HG03378 (cell line): ENCODE results near the gene TSPAN3.
A peak's percentile ranks its signal among the peaks of the same experiment; 100 is the strongest.

Experiments
- ATAC-seq: cut with Tn5 transposase; IDR thresholded peaks from one replicate; pipeline ENCODE4 v1.9.1; 2021; ENCODE audit warnings: mild to moderate bottlenecking, moderate library complexity; ENCODE audit not compliant: unreplicated experiment

The TSPAN3 gene

DNA sequence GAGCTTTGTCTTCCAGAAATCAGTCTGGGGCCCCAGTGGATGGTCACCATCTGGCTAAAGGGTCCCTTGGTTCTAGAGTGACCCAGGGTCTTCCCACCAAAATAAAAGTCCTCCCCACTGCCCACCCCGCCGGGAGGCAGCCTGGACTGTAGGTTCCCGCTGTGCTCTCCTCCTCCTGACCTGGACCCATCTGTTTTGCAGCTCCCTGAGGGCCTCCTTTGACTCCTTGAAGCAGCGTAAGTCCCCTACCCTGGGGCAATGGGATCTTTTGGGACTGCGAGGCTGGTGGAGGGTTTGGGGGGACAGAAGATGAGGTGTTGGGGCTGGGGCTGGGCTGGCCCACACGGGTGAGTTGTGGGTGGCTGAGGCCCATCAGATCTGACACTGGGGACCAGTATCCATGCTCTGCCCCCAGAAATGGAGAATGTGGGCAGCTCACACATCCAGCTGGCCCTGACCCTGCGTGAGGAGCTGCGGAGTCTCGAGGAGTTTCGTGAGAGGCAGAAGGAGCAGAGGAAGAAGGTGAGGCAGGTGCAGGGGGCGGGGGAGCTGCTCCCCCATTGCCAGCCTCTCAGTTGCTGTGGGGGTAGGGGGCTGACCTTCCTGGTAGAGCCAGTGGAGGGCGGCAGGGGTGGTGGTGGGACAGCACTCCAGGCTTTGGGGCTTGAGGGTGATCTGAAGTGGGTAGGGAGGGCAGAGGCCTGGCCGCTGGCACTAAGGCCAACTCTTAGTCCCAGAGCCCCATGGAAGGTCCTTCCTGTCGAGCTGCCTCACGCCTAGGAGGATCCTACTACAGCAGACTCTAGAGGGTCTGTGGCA, 45.6 kb downstream of the TSPAN3 start:
- ATAC-seq: no peak

DNA sequence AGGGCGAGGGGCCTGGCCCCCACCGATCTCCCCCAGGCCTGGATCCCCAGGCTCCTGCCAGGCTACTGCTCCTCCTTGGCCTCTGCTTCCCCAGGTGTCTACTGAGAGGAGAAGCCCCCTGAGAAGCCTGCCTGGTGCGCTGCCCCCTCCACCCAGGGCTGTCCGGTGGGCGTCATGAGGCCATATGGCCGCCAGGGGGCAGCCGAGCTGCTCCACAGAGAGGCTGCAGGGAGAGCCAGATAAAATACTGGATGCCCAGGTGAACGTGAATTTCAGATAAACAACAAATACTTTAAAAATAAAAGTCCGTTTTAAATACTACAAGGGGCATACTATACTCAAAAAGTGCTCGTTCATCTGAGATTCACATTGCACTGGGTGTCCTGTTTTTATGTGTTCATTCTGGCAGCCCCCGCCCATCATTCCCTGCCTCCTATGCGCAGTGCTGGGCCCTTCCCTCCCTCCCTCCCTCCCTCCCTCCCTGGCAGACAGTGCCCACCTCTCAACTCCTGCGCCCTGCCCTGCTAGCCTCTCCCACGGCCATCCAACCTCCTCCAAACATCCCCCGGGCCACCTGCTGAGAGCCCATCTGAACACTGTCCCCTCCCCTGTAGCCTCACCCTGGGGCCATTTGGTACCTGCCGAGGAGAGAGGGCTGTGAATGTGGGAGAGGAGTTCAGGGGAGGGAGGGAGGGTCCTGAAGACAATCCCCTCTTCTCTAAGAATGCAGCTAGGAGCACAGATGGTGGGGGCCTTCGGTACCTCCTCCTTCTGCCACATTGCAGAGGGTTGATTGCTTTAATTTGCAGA, 46.4 kb downstream of the TSPAN3 start:
- no peak for ATAC-seq

DNA sequence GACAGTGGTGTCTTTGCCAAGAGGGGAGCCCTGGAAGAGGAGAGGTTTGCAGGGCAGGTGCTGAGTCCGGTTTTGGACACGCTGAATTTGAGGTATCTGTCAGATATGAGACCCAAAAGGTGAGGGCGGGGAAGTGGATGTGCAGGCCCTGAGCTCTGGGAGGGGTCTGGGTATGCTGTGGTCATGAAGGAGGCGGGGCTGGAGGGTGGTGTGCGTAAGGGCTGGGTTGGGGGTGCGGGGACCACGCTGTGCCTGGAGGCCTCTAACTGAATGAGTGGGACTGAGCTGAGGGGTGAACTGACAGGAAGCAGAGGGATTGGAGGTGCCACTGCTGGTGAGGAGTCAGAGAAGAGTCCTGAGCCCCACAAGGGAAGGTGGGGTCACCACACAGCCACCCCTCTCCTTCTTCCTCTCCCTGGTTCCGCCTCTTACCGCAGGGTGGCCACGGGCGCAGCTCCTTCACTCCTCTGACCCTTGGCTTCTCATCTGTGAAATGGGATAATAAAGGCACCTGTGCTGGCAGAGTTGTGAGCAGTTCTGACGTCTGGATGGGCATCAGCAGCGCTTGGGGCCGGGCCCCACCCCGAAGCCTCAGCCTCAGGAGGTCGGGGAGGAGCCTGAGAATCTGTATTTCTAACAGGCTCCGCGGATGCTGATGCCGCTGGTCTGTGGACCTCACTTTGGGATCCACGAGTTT, 47.2 kb downstream of the TSPAN3 start:
- ATAC-seq: no peak

DNA sequence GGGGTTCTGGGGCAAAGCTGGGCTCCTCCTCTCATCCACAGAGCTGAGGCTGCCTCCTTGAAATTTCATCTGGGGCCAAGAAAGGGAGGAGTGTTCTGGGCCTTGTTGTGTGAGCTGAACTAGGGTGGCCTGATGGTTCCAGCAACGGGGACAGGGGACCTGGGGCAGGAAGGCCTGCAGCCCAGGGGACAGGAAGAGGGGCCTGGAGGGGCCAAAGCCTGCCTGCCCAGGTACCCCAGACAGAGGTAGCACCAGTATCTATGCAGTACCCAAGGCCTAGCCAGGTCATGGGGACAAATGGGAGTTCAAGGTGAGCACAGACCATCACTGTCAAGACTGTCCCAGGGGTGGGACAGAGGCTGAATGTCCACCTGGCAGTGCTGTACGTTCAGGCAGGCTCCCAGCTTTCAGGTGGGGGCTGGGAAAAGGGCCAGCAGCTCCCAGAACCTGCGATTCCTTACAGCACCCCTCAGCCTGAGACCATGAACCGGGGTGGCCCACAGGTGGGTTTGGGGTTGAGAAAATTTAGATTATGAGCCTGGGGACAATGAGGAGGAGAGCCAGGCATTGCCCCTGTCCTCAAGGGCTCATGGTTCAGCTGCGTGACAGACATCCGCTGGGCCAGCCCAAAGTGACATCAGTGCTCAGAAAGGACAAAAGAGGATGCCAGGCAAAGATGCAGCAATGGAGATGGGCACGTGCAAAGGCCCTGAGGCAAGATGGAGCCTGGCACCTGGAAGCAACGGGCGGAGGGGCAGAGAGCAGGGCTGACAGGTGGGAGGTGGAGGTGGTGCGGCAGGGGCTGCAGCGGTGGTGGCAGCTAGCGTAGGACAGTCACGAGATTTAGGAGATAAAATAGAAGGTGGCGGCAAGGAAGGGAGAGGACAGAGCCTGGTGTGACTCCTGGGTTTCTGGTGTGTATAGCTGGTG, 48.0 kb downstream of the TSPAN3 start:
- no peak for ATAC-seq

DNA sequence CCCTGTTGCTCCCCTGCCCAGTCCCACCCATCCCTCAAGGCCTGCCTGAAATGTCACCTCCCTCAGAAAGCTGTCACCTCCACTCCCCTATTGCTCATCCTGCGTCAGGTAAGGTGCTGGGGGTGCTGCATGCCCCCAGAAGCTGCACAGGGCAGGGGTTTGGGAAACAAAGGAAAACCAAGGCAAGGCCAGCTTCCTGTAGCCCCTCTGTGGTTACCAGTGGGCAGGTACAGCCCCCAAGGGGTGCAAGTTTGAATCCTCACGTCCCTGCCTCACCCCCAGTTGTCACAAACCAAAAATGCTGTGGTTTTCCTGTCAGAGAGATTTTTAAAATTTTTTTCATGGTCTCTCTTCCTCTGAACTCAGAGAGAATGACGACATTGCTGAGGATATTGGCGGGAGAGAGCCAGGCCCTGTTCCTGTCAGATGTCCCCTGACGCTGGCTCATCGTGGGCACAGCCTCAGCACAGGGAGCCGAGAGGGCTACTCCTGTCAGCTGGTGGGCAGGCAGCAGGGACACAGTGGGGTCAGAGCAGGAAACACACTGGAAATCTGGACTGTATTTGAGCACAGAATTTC, 49.0 kb downstream of the TSPAN3 start:
- no peak for ATAC-seq

DNA sequence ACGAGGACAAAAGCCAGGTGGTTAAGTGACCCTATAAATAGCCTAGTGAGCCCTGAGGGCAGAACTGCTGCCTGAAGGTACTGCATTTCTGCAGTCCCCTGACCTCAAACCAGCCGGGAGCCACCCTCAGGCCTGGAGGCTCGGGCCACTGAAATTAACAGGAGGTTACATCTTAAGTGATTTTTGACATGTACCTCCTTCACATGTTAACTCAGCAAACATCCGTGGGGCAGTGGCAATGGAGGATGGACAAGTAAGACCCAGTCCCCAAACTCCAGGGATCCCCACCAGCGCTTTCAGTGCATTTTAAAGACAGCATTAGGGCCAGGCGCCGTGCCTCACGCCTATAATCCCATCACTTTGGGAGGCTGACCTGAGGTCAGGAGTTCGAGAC, 49.8 kb downstream of the TSPAN3 start:
- no peak for ATAC-seq

DNA sequence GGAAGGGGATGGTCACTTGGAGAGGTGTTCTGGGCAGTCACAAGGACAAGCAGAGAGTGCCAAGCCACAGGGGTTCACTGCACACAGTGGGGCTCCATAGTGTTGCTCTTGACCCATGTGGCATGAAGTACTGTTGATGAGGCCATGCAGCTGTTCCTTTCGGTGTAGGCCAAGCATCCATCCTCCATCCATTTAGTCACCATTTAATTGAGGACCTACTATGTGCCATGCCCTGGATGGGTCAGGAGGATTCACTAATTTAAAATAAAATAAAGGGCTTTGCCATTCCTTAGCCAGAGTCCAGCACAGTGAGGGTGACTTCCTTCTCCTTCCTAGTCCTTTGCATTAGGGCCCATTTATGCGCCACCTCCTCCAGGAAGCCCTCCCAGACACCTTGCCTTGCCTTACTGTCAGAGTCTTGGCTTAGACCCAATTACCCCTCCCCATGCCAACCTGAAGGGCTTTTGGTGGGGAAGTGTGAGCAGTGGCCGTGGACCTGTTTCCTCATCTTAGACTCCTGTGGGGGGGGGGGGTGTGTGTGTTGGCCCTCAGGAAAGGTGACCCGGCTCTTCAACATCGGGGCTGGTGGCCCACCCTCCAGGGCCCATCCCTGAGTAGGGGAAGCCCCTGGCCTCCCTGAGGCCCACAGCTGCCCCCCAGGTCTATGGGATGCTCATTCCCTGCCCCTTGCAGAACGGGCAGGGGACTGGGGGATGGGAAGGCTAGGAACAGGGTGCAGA, 50.4 kb downstream of the TSPAN3 start:
- ATAC-seq: no peak

DNA sequence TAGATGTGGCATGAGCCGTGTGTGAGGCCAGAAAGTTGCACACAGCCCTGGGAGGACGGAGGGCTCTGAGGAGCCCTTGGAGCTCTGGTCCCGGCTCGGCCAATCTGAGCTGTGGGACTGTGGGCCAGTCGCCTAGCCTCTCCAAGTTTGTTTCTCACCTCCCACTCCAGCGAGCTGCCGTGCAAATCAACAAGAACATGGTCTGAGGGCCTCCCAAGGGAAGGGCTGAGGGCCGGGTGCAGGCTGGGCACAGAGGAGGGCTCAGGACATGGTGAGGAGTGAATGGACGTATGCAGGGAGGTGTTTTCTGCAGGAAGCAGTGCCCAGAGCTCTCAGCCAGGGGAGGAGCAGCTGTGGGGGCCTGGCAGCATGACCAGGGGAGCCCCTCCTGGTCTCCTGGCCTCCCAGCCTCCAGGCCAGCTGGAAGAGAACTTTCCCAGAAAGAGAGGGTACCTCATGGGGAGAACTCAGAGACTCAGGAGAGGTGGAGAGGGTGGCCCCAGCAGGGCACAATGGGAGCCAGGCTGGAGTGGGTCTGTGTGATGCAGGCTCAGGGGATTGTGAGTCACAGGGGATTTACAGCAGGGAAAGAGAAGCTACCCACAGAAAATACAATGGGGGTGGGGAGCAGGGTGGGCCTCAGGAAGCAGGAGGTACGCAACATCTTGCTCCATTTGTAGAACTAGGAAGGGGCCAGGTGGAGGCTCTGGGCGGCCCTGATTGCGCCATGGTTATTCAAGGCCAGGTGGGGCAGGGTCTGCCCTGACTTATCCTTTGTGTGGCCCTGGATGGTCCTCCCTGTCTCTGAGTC, 51.2 kb downstream of the TSPAN3 start:
- ATAC-seq: no peak

DNA sequence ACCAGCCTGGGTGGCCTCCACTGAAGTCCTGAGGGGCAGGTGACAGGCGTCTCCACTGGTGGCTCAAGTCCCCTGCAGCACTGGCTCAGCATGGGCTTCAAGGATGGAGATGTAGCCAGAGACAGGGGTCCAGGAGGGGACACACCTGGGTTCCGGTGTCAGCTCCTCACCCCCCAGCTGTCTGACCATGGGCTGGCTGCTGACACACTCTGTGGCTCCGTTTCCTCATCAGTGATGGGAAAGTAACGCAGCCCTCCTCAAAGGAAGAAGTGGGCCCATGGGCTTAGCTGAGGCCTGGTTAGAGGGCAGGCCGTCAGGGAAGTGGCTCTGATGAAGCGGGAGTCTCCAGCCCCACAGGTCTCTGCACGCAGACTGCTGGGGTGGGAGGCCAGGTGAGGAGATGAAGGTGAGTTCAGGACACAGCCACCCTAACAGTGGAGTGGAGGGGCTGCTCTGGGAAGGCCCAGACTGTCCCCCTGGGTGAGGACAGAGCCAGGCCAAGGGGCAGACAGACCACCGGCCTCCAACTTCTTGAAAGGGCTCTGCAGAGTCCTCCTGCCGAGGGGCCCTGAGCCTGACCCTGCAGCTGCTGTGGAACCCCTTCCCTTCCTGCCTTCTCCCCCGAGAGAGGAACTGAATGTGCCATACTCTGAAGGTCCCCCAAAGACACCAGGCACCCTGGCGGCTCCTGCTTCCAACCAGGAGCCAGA, 52.0 kb downstream of the TSPAN3 start:
- ATAC-seq: no peak

DNA sequence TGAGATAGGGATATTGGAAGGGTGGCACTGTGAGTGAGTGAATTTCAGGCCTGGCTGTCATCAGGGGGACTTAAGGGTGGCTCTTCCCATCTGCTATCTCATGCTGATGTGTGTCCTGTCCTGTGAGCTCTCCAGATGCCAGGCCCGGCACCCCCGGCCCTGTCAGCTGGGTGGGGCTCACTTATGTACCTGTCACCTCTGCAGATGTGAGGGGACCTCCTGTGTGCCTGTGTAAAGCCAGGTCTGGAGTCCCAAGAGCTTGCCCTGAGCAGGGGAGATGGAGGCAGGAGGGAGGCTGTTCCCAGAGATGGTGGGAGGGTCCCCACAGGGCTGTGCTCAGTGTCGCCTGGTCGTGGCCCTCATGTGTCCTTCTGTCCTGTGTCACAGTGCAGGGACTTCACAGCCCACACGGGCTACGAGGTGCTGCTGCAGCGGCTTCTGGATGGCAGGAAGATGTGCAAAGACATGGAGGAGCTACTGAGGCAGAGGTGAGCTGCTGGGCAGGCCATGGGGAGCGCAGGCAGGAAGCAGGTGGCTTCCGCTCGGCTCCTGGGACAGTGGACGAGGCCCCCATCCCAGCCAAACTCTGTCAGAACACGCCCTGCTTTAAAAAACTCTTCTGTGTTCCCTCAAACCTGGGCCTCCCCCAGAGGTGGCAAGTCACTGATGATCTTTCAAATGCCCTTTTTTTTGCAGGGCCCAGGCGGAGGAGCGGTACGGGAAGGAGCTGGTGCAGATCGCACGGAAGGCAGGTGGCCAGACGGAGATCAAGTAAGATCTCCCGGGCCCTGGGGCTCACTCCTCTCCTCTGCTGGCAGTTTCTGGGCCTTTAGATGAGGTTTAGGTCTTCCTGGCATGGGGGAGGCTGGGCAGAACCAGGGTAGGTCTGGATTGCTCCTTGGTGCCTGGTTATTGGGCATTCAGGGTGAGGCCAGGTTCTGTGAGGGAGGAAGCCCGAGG, 52.9 kb downstream of the TSPAN3 start:
- no peak for ATAC-seq

DNA sequence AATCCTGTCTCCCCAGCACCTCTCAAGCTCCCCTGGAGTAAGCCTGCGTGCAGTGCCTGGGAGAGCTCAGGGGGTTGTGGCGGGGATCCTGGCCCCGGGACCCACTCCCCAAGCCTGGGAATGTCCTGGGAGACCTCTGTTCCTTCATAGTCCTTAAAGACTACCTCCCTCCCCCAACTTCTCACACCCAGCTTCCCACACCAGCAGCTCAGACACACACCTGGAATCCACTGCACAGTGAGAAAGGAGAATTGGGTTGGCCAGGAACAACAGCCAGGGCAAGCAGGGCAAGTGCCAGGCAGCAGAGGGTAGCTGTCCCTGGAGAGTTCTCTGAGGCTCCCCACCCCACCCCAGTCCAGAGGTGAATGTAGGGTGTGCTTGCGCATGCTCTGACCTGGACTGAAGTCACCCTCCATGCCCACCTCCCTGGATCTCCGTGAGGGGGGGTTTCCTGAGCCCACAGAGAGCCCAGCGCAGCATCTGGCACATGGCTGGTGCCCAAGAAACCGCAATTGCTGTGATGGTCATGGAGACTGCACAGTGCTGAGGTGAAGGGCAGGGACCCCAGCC, 53.7 kb downstream of the TSPAN3 start:
- ATAC-seq: no peak

DNA sequence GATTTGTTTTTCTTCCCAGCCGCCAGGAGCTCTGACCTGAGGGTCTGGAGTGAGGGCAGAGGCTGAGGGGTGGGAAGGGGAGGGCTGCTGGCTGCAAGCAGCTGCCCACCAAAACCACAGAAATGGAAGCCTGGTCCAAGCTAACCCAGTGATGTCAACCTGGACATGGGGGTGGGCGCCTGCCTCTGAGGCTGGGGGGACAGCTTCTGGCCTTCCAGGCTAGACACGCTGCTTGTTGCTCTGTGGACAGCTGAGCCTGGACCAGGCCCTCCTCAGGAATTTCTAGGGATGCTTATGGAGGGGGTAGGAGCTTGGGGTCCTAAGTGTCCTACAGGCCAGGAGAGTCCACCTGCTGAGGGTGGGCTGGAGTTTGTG, 54.6 kb downstream of the TSPAN3 start:
- ATAC-seq: no peak

DNA sequence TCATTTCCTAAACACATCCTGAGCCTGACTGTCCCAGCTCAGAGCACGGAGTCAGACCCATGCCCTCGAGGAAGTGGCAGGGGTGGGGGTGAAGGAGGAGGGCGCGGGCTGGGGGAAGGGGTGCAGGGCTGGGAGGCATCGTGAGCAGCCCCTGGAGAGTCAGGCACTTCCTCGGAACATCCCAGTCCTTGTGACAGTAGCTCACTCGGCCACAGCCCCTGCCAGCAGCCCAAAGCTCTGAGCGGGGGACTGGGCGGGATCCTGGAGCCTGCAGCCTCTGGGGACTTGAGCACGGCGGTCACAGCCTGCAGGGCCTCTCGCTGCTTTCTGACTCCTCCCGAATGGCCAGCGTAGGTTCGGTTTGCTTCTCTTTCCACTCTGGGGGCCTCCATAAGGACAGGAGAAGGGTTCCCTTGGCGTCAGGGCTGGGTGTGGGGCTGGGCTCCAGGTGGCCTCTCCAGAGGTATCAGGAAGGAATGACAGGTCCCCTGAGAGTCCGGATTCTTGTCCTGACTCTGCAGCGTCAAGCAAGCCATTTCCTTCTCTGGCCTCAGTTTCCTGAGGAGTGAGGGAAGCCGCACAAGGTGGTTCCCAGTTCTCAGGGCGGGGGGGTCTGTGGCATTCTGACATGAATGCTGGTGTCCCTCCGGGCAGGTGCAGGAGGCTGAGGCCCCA, 55.1 kb downstream of the TSPAN3 start:
- no peak for ATAC-seq

DNA sequence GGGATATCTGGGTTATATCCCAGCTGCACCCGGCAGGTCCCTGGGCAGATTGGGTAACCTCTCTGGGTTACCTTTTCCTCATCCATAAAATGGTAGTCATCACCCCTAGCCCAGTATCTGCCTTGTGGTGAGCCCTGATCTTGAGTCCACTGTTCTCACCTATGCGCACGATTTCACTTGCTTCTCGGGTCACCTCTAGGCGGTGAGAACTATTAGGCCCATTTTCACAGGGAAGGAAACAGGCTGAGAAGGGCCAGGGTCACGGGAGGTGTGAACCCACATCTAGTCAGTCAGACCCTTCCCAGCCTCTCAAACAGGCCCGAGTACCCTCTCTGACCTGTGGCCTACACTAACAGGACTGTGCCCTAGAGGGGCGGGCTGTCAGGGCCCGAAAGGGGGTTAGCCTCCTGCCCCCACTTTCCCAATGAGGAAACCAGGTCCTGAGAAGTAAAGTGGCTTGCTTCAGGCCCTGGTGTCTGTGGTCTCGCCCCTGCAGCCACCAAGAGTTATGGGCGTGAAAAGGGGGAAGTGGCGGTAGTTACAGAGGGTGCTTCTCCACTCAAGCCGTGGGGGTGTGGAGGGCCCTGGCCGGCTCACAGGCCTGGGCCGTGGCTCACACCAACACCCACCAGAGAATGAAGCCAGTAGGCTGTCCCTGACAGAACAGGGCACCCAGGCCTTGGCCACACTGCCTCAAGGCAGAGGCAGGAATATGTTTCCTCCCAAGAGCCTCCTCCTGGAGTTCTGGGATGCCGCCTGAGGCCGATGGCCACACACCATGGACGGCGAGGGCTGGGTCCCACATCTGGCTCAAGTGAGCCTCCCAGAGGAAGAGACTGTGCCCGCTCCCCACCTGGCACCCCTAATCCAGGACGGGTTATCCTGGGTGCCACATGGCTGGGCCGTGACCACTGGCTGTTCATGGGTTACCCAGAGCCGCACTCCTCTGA, 56.5 kb downstream of the TSPAN3 start:
- ATAC-seq: peak; percentile 37

DNA sequence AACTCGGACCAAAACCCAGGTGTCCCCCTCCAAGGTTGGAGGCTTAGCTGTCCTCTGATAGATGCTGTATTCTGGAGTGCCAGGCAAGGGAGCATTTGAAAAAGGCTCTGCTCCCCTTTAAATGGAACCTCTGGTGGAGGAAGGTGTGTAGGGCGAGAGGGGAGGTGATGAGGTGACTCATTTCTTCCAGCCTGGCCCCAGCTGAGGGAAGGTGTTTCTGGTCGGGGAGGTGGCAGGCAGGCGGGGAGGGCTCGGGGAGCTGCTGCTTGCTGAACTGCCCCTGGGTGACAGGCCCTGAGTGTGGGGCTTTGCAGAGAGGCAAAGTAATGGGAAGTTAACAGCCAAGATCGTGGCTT, 57.2 kb downstream of the TSPAN3 start:
- ATAC-seq: peak; percentile 43
